GM12878 (cell line): ENCODE results near the gene CNIH1. TPM values are rescaled to one million over a fixed set of nuclear protein-coding genes. Genes with fewer than 3 reads are reported as not detected.

Source experiments
- ATAC-seq: fragments of 200-7000 bp; cut with Tn5 transposase; 3 replicates; pipeline ENCODE4 v1.9.1; 2020; ENCODE audit warnings: mild to moderate bottlenecking, moderate library complexity
- BruUV-seq: library from RNA; stranded (reverse); fragments of 400-500 nt; replicated peaks from 2 replicates; lab custom pipeline; 2021; lab: Mats Ljungman, UMichigan
- CTCF ChIA-PET: fragments of 300-600 bp; sonication (Branson Sonifier 250); formaldehyde crosslinking; extraction: SDS; loops from one replicate; lab custom pipeline; 2021; ENCODE audit warnings: inconsistent platforms; lab: Yijun Ruan, JAX
- POLR2A ChIA-PET: fragments of 350-600 bp; formaldehyde crosslinking; extraction: SDS; loops from one replicate; lab custom pipeline; 2021; ENCODE audit warnings: inconsistent platforms; lab: Charles Lee
- RAD21 ChIA-PET: fragments of 300-600 bp; sonication (Branson Sonifier 250); formaldehyde crosslinking; loops from one replicate; lab custom pipeline; 2023; ENCODE audit warnings: antibody characterized with exemption; ENCODE audit not compliant: unreplicated experiment; lab: Charles Lee
- SMC1A ChIA-PET: fragments of 300-600 bp; sonication (Branson Sonifier 250); formaldehyde crosslinking; loops from one replicate; lab custom pipeline; 2023; ENCODE audit not compliant: unreplicated experiment, uncharacterized antibody; lab: Charles Lee
- DNase-seq: peaks from one replicate; pipeline ENCODE4 v3.0.0-alpha.2; 2011; ENCODE audit warnings: low read depth, low spot score
- FAIRE-seq: peaks from 3 replicates; lab custom pipeline; 2011; peaks lifted over from hg19 to GRCh38; lab: Jason Lieb, UNC
- H2AFZ ChIP-seq: 2 replicates; pipeline ENCODE4 v1.6.0; 2011; ENCODE audit warnings: low read depth, low read length, control low read depth; ENCODE audit not compliant: control insufficient read depth
- H3K27ac ChIP-seq: 2 replicates; pipeline ENCODE4 v1.5.1; 2011; ENCODE audit warnings: control low read depth; ENCODE audit not compliant: control insufficient read depth, insufficient read depth
- H3K27me3 ChIP-seq, 2 experiments: replicated peaks in 1 of 2; 2 replicates each; pipeline versions ENCODE4 v1.6.0 to v1.6.1; 2011; ENCODE audit warnings: low read length in 1 of 2; ENCODE audit not compliant: control insufficient read depth in 2 of 2, insufficient read depth in 2 of 2
- H3K36me3 ChIP-seq, 2 experiments: 2 replicates each; pipeline ENCODE4 v1.5.1; 2011; ENCODE audit warnings: low read length in 1 of 2; ENCODE audit not compliant: control insufficient read depth in 2 of 2, insufficient read depth in 2 of 2
- H3K4me1 ChIP-seq: 2 replicates; pipeline ENCODE4 v1.6.1; 2011; ENCODE audit warnings: mild to moderate bottlenecking, low read length, moderate library complexity, mixed read lengths; ENCODE audit not compliant: control insufficient read depth, insufficient read depth
- H3K4me2 ChIP-seq: 2 replicates; pipeline ENCODE4 v1.6.0; 2011; ENCODE audit warnings: control low read depth; ENCODE audit not compliant: control insufficient read depth, insufficient read depth
- H3K4me3 ChIP-seq: fragments of 200-600 bp; sonication (generic); 2 replicates; pipeline ENCODE4 v1.5.1; 2016
- H3K79me2 ChIP-seq: 2 replicates; pipeline ENCODE4 v1.6.0; 2011; ENCODE audit warnings: low read length; ENCODE audit not compliant: control insufficient read depth, insufficient read depth
- H3K9ac ChIP-seq: 2 replicates; pipeline ENCODE4 v1.8.0; 2011; ENCODE audit warnings: low read length, control low read depth, mixed read lengths; ENCODE audit not compliant: control insufficient read depth, insufficient read depth
- H3K9me3 ChIP-seq: replicated peaks from 3 replicates; pipeline ENCODE4 v1.5.1; 2011; ENCODE audit warnings: mild to moderate bottlenecking, low read length; ENCODE audit not compliant: control insufficient read depth, insufficient read depth
- H4K20me1 ChIP-seq: 2 replicates; pipeline ENCODE4 v1.6.0; 2011; ENCODE audit not compliant: control insufficient read depth, insufficient read depth
- ESRRA ChIP-seq: IDR thresholded peaks from 2 replicates; pipeline ENCODE4 v1.6.1; 2012; ENCODE audit warnings: mild to moderate bottlenecking, low read length, improper control_type of control experiment
- IKZF1 ChIP-seq: fragments of 450-650 bp; conservative IDR thresholded peaks from 2 replicates; pipeline ENCODE4 v1.6.1; 2017; ENCODE audit warnings: antibody characterized with exemption, mild to moderate bottlenecking
- IKZF2 ChIP-seq, 2 experiments: fragments of 450-650 bp; IDR thresholded peaks; 2 replicates each; pipeline ENCODE4 v1.6.1; 2017; ENCODE audit warnings: mild to moderate bottlenecking in 2 of 2, moderate library complexity in 2 of 2
- NR2C2 ChIP-seq: IDR thresholded peaks from 2 replicates; pipeline ENCODE4 v1.6.1; 2011; ENCODE audit warnings: borderline replicate concordance, low read depth; ENCODE audit not compliant: control insufficient read depth, insufficient read length
- NR2F1 ChIP-seq: fragments of 450-650 bp; conservative IDR thresholded peaks from 2 replicates; pipeline ENCODE4 v1.6.1; 2017; ENCODE audit warnings: mild to moderate bottlenecking
- RAD51 ChIP-seq: fragments of 450-650 bp; IDR thresholded peaks from 2 replicates; pipeline ENCODE4 v1.6.1; 2016; ENCODE audit warnings: moderate library complexity, mild to moderate bottlenecking, inconsistent platforms
- RUNX3 ChIP-seq: IDR thresholded peaks from 2 replicates; pipeline ENCODE4 v1.6.1; 2012; ENCODE audit warnings: low read length, inconsistent platforms
- SPI1 ChIP-seq: IDR thresholded peaks from 2 replicates; pipeline ENCODE4 v1.6.1; 2011; ENCODE audit warnings: low read depth, mild to moderate bottlenecking, low read length, moderate library complexity, borderline replicate concordance; ENCODE audit not compliant: insufficient read depth
- SREBF2 ChIP-seq: IDR thresholded peaks from 2 replicates; pipeline ENCODE4 v1.6.1; 2012; ENCODE audit warnings: mild to moderate bottlenecking, low read length
- WGBS: methylation state at CpG from one replicate; pipeline ENCODE4 v1.1.6; 2016; ENCODE audit warnings: low lambda C conversion rate; ENCODE audit not compliant: insufficient replicate concordance, insufficient coverage; ENCODE audit errors: missing lambda C conversion rate; 5-methylcytosine and 5-hydroxymethylcytosine counted together
- in situ Hi-C: fragments of 300-500 bp; cut with MboI; formaldehyde crosslinking; loops from 9 replicates; pipeline ENCODE4 v1.14.3; 2018; ENCODE audit warnings: mixed read lengths
- intact Hi-C: fragments of 100-400 bp; cut with micrococcal nuclease; formaldehyde crosslinking; loops from one replicate; pipeline ENCODE4 v1.14.2; 2022; ENCODE audit not compliant: unreplicated experiment
- polyA plus RNA-seq, 11 experiments: library from polyadenylated mRNA; depleted of rRNA in 4 of 11; unstranded in 6 of 11; stranded (reverse) in 5 of 11; fragments of >200 nt; fragmentation: Nextera tagmentation in 4 of 11; fragmentation: Illumina TruSeq in 1 of 11; extraction: Ambion mirVana in 4 of 11; extraction: Trizol in 1 of 11; gene quantifications; 1 replicate in 1 of 11; 2 replicates in 10 of 11; pipeline versions ENCODE4 v1.2.1 to v1.2.3, GENCODE V29; 2011 to 2016; ENCODE audit warnings: inconsistent platforms in 2 of 11, missing spikeins in 2 of 11, low read depth in 1 of 11
- total RNA-seq, 4 experiments: library from RNA; depleted of rRNA in 3 of 4; stranded (reverse); fragments of >200 nt in 3 of 4; fragmentation: Illumina TruSeq in 1 of 4; extraction: Trizol in 1 of 4; gene quantifications; 2 replicates each; pipeline versions ENCODE4 v1.2.1 to v1.2.3, GENCODE V29; 2013 to 2021
- TF ChIP-seq, protein P1 (sequence below): fragments of 150-350 bp; IDR thresholded peaks from 2 replicates; pipeline ENCODE4 v1.6.1; 2016; ENCODE audit warnings: low read depth, low read length

The CNIH1 gene
- total and polyA plus RNA-seq, 10 of the 15 experiments (the other 5 are each of a cell fraction or from before 2014, with no cell fraction given): 48.9 to 274 (median 110) TPM

DNA sequence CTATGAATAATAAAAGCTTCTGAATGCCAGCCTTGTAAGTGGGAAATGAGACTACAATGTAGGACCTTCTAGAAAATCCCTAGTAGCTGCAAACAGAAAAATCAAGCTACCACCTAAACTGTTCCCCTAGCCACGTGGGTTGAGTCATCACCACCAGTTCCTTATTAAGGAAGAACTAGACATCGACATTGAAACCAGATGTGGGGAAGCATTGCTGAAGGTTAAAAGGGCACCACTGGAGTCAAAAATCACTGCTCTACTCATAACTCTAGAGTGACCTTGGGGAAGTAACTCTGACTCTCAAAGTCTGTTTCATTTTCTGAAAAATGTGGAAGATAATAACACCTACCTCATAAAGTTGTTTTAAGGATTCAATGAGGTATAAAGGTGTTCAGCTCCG lies 9.4 kb upstream of the CNIH1 start:
- DNase-seq (peak; percentile 42), FAIRE-seq (no peak)
- in situ Hi-C loops: no loop called here

More for the DNA sequence above, 9.4 kb upstream of the CNIH1 start:
- peak; percentile 86 for ATAC-seq
- intact Hi-C loops: no loop called here
- no peak overlapping the region for H3K4me2 ChIP-seq
- H4K20me1 ChIP-seq: no peaks in the 10 kb centered on the region
- ChIA-PET RAD21 (interaction anchor here (0.8 to 1.0 kb wide), 2 partner anchors 9 to 57 kb away, joined by 3 to 4 read pairs; no protein-coding TSS in a partner anchor), POLR2A (interaction anchor here (0.7 kb wide), 1 partner anchor 53 kb away, joined by 3 read pairs; the partner anchor contains the start of gene CDKN3), CTCF (interaction anchor here (0.9 to 1.8 kb wide), 4 partner anchors 10 to 35 kb away, joined by 3 to 5 read pairs (median 4); partner anchors contain the start of gene CNIH1), SMC1A (interaction anchor here (0.6 to 1.6 kb wide), 4 partner anchors 10 to 308 kb away, joined by 3 to 6 read pairs (median 4); no protein-coding TSS in a partner anchor)
- no peaks in the 10 kb centered on the region for H3K27me3 ChIP-seq
- H3K9me3 ChIP-seq: no peaks in the 10 kb centered on the region
- no TSS peak for BruUV-seq
- peaks cover 3% of the 10 kb centered on the region; the same call in 1 of the 2 replicates for H3K4me1 ChIP-seq
- no peak overlapping the region for H3K9ac ChIP-seq
- no peak overlapping the region for H3K4me3 ChIP-seq
- H3K79me2 ChIP-seq: no peaks in the 10 kb centered on the region
- H3K27ac ChIP-seq: no peak overlapping the region
- H3K36me3 ChIP-seq: no peaks in the 10 kb centered on the region
- WGBS: 22% methylated on average over 3 of the region's 3 CpGs
- TF ChIP-seq SREBF2 (no peak), NR2F1 (peak; percentile 79), SPI1 (peak; percentile 57; the same call in 1 of the 2 replicates), ESRRA (peak; percentile 94; the same call in 1 of the 2 replicates), RAD51 (peak; percentile 37; the same call in 1 of the 2 replicates), IKZF1 (0 out of 2 replicates have a peak, but pooled peaks have one; percentile 14), NR2C2 (no peak), RUNX3 (0 out of 2 replicates have a peak, but pooled peaks have one; percentile 18), IKZF2 (IDR thresholded peaks at IDR 0.05) (peak; percentile 28 to 46; a peak in 3 of 4 replicates)
- TF ChIP-seq, protein P1, sequence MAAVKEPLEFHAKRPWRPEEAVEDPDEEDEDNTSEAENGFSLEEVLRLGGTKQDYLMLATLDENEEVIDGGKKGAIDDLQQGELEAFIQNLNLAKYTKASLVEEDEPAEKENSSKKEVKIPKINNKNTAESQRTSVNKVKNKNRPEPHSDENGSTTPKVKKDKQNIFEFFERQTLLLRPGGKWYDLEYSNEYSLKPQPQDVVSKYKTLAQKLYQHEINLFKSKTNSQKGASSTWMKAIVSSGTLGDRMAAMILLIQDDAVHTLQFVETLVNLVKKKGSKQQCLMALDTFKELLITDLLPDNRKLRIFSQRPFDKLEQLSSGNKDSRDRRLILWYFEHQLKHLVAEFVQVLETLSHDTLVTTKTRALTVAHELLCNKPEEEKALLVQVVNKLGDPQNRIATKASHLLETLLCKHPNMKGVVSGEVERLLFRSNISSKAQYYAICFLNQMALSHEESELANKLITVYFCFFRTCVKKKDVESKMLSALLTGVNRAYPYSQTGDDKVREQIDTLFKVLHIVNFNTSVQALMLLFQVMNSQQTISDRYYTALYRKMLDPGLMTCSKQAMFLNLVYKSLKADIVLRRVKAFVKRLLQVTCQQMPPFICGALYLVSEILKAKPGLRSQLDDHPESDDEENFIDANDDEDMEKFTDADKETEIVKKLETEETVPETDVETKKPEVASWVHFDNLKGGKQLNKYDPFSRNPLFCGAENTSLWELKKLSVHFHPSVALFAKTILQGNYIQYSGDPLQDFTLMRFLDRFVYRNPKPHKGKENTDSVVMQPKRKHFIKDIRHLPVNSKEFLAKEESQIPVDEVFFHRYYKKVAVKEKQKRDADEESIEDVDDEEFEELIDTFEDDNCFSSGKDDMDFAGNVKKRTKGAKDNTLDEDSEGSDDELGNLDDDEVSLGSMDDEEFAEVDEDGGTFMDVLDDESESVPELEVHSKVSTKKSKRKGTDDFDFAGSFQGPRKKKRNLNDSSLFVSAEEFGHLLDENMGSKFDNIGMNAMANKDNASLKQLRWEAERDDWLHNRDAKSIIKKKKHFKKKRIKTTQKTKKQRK: no peak
- no peak overlapping the region; the same call in 1 of the 2 replicates for H2AFZ ChIP-seq
